ENCODE data around the gene GPR55.

GPR55 gene

DNA sequence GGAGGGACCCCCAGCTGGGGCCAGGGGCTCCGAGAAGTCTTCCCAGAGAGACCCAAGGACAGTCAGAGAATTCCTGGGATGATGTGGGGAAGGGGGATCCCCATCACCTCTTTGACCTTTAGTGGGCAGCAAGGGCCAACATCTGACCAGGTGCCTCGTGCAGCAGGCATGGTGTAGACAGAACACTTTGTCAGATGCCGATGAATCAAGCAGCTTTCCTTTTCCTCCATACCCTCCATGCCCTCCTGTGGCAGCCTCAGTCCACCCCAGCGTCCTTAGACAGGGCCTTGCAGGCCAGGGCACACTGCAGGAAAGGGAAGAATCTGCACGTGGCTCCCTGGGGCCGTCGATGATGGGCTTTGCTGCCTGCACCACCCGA is 26.3 kb downstream of the GPR55 start:
- DNase-seq = no peak

DNA sequence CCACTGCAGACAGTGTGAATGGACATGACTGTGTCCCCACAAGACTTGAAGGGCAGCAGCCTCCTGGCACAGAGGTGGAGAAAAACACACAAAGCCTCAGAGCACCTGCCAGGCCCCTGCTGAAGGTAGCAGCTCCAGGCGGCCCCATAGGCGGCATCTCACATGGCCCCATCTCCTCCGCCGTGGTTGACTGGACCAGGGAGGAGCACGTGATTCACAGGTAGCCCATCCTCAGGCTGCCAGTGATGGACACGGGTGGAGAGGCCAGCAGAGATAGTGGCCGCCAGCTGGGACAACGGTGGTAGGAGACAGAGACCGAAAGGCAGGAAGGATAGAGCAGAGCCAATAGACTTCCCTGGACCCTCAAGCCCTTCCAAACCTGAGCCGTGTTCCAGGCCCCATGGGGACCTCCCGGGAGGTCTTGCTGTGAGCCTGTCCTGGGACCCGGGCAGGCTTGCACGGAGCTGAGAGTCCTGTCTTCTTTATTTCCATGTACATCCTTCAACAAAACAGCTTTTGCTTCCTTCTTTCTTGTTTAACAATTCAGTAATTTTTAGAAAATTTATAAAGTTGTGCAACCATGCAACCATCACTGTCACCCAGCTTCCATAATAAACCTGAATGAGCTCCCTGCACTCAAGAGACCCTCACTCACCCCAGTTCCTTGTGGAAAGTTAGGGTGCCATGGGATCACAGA is 26.9 kb downstream of the GPR55 start:
- no peak for DNase-seq

DNA sequence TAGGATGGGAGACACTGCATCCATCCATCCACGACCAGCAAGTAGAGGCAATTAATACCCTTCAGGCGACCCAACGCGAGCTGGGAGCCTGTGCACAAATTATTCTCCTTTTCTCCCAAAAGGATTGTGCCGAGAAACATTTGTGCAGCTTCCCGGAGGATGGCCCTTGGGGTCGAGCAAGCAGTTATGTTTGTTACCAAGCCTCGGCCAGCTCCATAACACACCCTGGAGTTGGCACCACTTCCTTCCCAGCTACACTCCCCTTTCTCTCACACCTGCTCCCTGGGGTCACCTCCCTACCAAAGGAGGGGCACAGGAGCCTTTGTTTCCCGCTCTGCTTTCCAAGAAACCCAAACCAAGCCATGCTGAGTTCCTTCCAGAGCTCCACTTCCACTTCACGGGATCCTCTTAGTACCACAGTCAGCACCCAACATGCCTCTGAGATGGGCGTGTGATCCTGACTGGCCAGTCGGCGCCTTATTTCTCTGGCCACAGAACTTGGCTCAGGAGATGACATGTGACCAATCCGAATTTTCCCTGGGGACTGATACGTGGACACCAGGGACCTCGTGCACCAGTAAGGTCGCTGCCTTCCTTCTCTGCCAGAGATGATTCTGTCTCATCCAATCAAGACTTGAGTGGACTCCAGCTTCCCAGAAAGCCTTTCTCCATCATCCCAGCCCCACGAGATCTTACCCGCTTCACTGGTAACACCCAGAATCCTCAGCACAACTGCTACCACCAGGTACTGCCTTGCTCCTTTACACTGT is 28.5 kb downstream of the GPR55 start:
- no peak for DNase-seq

DNA sequence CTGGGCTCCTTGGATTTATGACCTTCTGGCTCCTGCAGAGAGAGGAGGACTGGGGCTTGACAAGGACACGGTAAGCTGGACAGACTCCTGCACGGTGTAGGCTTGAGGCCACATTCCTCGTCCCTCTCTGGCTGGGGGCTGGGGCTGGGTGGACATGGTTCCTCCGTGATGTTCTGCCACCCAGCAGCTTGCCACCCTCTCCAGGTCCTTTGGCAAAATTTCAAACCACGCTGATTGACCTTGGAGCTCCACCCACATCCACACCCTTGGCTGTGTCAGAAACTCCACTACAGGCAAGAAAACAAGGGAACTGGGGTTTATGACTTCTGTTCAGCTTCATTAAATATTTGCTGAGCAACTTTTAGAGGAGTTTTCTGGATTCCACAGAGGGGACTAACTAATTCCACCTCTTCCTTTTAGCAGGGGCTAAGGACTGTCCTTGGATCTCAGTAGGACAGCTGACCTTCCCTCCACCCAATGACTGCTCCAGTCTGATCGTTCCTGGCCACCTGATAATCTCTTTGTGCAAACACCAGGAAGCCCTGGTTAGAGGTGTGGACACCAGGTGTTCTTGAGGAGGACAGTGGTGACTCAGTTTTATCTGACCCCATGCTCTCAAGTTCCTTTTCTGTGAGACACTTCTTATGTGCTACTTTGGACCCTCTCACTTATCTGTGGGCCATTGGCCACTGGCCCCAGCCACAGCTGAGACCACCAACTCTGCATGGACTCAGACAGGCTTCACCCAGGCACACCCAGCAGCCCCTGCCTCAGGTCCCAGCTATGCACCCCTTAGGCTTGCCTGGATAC is 29.3 kb downstream of the GPR55 start:
- no peak for DNase-seq

DNA sequence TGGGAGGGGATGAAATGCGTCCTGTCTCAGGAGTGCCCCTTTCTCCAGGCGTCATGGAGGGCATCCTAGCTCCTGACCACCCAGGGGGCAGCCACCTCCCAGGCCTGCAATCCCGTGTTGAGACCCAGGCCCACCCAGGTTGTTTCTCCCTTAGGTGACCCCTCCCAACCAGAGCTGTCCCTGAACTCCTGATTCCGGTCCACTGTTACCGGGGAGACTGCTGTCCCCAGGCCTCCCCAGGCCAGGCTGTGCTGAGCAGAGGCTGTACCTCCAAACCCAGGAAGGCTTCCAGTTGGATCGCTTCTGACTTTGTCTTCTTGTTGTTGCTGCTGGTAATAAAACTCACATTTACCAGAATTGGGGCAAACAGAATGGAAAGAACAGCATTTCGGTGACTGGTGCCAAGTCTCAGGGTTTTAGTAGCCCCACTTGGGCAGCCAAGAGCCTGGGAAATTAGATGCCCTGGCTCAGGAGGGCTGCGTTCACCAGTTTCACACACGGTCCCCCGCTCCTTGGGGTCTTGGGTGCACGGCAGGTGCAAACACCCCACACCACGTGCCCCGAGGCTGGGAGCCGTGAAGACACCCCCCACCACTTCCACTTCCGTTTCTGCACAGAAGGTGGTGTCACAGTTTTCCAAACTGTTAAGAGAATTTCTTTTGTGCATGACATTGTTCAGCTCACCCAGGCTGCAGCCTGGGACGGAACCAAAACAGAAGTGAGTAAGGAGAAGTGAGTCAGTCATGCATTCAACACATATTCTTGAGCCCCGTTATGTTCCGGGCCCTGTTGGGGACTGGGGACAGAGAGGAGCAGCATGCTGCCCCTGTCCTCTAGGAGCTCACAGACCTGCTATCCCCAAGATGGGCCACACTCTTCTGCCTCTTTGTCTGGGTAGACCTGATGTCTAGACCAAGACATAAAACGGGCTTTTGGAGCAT is 30.9 kb downstream of the GPR55 start:
- no peak for DNase-seq

DNA sequence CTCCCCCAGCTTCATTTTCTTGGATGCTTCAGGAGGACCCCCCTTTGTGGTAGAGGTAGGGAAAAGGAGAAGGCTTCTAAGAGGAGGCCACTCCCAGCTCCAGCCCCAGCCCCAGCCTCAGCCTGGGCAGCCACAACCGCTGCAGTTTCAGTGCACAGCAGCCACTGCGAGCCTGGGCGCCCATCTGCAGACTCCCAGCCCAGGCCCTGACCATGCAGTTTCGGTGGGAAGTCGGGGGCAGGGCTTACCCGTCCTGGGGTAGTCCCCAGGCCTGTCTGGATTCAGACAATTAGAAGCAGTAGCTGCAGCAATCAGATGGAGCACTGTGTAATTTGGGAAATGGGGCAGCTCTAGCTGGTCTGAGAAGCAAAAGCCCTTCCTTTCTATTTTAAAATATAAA is 31.7 kb downstream of the GPR55 start:
- DNase-seq = no peak

DNA sequence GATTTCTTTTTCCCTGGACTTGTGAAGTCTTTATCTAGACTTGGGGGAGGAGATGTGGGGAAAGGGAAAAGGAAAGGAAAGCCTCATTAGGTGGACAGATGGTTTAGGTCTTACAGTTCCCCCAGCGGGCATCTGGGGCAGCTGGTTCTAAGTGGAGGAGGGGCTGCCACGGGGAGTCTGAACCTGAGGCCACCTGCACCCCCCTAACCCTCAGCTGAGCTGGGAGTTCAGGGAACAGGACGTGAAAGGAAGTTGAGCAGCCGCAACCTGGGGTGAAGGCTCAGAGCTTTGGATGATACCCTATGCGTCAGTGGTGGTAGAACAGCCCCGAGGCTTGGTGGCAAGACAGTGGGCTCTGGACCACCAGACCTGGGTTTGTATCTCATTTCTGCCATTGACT is 33.5 kb downstream of the GPR55 start:
- DNase-seq = no peak

DNA sequence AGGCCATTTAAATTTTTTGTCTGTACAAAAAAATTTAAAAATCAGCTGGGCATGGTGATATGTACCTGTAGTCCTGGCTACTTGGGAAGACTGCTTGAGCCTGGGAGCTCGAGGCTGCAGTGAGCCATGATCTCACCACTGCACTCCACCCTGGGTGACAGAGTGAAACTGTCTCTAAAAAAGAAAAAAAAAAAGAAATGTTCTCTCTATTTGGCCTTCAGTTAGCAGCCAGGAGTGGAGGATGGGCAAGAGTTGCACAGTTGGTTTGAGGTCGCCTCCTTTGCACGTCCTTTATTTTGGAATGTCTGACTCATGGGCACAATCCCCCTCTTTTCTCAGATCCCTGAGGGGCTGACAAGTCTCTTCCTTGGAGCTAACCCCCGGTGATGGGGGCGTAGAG is 34.0 kb downstream of the GPR55 start:
- DNase-seq = no peak

DNA sequence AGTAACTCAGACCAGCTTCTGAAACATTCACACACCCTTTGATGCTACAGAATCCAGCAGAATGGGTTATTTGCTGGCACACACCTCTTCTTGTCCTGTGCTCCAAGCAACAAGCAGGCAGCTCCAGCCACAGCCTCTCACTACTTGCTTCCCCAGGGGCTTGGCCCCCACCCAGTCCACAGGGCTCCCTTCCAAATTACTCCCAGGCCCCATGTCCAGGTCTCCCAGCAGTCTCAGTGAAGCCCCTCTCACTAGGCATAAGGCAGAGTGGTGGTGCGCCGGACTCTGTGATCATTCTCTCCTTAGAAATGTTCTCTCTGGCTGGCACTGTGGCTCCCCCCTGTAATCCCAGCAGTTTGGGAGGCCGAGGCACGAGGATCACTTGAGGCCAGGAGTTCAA is 34.4 kb downstream of the GPR55 start:
- no peak for DNase-seq

DNA sequence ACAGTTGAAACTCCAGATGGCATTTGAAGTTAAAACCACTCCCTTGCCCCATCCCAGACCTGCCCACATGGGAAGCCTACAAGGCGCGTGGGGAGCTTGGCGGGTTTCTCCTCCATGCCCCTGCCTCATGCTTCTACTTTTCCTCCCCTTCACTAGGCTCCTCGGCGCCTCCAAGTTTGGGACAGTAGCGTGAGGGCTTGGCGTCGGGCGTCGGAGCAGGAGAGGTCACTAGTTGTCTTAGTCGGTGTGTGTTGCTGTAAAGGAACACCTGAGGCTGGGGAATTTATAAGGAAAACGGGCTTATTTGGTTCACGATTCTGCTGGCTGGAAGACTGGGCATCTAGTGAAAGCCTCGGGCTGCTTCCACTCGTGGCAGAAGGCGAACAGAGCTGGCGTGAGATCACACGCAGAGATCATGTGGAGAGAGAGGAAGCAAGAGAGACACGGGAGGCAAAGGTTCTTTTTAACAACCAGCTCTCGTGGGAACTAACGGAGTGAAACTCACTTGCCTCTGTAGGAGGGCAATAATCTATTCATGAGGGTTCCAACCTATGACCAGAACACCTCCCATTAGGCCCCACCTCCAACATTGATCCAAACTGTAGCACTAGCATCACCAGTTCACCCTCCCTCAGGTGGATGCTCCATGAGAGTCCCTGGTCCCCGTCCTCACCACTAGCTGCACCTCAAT is 35.0 kb downstream of the GPR55 start:
- DNase-seq = no peak

DNA sequence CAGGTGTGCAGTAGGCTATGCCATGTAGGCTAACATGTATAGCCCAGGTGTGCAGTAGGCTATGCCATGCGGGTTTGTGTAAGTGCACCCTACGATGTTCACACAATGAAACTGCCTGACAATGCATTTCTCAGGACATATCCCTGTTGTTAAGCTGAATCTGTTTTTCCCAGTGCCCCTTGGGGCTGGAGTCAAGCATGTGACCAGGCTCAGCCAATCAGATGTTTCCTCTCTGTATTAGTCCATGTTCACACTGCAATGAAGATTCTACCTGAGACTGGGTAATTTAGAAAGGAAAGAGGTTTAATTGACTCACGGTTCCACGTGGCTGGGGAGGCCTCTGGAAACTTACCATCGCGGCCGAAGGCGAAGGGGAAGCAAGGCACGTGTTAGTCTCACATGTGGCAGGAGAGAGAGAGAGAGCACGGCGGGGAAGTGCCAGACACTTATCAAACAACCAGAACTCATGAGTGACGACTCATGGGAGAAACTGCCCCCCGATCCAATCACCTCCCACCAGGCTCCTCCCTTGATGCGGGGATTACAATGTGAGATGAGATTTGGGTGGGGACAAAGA is 36.1 kb downstream of the GPR55 start:
- DNase-seq = no peak

DNA sequence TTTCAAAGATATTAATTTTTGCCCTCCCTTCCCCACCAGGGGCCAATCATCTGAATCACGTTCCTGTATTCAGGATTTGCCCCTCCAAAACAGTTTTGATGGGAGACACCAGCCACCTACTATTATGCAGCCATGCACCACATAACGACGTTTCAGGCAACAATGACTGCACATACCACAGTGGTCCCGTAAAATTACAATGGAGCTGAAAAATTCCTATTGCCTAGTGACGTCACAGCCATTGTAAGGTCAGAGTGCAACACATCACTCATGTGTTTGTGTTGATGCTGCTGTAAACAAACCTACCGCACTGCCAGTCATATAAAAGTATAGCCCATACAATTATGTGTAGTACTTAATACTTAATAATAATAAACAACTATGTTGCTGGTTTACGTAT is 37.7 kb downstream of the GPR55 start:
- no peak for DNase-seq

DNA sequence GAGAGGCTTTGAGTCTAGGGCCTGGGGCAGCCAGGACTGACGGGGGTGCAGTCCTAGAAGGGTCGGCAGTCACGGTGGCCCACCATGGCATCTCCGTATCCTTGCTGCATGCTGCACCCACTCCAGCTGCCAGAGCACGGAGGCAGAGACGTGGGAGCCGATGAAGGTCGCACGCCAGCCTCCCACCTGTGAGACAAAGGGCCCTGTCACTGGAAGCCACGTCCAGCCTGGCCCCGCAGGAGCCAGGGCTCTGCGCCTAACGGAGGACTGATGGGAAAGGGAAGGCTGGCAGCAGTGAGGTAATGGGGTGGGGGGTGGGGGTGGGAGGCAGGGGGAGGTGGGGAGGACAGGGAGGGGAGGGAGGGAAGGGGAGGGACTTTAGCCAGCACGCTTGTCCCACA is 38.4 kb downstream of the GPR55 start:
- no peak for DNase-seq

DNA sequence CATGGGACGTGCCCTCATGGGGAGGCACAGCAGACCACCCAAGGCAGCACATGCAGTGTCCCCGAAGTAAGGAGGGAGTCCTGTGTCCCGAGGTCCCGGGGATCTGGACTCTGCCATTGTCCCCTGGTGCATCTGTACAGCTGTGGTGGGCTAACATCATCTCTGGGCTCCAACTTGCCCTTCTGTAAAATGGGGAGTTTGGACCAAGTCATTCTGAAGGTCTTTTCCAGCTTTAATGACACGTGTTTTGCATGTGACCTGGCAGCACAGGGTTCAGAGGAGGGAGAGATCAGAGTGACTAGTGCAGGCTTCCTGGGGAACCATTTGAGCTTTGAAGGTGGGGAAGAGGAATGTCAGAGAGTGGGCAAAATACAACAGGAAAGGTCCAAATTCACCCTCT is 38.8 kb downstream of the GPR55 start:
- no peak for DNase-seq

DNA sequence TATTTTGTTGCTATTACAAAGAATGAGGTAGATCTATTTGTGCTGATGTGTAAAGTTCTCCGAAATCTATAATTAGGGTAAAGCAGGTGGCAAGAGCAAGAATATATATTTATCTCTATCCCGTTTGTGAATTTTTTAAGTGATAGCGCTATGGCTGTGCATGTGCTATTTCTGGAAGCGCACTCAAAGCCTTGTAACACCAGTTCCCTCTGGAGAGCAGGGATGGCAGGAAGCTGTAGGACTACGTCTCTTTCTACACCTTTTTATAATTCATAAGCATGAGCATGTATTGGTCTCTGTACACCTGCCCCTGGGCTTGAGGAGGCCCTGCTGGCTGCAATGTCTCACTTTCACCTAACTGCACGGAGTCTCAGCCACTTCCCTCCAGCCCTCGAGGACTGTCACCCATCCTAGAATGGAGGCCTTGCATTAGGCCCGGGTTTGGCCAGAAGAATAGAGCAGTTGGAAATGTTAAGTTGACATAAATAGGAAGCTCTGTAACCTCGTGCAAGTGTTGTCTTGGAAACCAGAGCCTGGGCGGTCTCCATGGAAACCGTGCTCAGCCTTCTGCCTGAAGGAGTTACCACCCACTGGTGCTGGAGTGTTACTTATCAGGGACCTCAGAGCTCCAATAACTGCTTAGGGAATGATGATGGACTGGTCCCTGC is 39.4 kb downstream of the GPR55 start:
- DNase-seq = no peak

DNA sequence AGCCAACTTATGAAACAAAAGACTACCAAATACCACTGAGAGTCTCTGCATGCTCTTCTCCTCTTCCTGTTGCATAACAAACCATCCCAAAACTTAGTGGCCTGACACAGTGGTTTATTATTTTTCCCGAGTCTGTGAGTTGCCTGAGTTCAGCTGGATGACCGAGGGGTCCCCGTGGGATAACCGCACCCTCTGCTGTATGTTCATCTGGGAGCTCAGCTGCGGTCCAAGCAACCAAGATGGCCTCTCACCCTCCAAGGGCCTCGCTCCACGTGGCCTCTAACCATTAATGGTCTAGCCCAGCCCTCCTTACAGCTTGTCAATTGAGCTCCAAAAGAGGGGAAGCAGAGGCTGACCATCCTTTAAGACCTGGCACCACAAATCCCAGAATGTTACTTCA is 43.2 kb downstream of the GPR55 start:
- DNase-seq = no peak

DNA sequence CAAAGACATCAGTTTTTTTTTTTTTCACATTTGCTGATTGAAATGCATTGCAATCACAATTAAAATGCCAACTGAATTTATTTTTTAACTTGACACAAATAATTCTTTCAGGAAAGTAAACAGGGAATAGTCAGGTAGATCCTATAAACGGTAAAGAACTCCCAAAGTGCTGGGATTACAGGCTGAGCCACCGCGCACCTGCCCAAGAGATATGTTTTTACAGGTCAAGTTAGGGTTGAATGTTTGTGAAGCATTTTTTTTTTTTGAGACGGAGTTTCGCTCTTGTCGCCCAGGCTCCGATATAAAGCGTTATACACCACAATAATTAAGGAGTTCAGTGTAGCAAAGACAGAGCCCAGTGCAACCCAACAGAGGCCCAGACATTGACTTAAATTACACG is 45.2 kb downstream of the GPR55 start:
- no peak for DNase-seq

DNA sequence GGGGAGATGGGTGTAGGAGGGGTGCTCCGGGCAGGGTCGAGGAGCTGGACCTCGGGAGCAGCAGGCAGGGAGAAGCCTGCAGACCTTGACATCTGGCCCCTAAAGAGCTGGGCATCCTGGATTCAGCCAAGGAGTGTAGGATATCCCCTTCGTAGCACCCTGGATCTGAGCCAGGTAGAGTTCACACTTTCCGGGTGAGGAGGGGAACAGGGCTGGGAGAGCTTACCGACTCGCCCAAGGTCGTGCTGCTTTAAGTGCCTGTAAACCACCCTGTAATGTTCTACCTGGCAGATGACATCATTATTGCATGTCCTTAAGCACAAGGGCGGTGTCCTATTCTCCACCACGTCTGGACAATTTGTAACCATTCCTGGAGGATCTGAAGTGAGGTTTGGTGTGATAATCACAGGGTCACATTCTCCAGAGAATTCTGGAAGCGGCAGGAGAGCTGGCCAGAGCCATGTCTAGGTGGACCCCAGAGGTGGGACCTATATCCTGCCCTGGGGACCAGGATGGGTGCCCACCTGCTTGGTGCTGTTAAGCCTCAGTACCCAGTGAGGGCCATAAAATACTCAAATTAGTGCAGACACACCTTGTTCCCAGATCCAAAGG is 45.7 kb downstream of the GPR55 start:
- DNase-seq = no peak

DNA sequence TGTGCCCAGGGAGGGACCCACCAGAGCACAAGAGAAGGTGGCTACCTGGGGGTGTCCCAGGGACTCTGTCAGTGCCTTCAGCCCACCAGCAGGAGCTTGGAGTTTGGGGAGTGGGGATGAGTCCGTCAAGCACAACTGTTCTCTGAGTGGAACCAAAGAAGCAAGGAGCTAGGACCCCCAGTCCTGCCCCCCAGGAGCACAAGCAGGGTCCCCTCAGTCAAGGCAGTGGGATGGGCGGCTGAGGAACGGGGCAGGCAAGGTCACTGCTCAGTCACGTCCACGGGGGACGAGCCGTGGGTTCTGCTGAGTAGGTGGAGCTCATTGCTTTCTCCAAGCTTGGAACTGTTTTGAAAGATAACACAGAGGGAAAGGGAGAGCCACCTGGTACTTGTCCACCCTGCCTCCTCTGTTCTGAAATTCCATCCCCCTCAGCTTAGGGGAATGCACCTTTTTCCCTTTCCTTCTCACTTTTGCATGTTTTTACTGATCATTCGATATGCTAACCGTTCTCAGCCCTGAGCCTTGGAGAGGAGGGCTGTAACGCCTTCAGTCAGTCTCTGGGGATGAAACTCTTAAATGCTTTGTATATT is 46.3 kb downstream of the GPR55 start:
- no peak for DNase-seq
